C4-2B (cell line): ENCODE results near the gene SLC2A2.

Experiments
- ZFX ChIP-seq: fragments of 450-650 bp; IDR thresholded peaks from 2 replicates; pipeline ENCODE4 v1.6.1; 2017
- TF ChIP-seq, protein P1 (sequence below): fragments of 450-650 bp; conservative IDR thresholded peaks from 2 replicates; pipeline ENCODE4 v1.5.1; 2017; ENCODE audit warnings: mild to moderate bottlenecking

DNA sequence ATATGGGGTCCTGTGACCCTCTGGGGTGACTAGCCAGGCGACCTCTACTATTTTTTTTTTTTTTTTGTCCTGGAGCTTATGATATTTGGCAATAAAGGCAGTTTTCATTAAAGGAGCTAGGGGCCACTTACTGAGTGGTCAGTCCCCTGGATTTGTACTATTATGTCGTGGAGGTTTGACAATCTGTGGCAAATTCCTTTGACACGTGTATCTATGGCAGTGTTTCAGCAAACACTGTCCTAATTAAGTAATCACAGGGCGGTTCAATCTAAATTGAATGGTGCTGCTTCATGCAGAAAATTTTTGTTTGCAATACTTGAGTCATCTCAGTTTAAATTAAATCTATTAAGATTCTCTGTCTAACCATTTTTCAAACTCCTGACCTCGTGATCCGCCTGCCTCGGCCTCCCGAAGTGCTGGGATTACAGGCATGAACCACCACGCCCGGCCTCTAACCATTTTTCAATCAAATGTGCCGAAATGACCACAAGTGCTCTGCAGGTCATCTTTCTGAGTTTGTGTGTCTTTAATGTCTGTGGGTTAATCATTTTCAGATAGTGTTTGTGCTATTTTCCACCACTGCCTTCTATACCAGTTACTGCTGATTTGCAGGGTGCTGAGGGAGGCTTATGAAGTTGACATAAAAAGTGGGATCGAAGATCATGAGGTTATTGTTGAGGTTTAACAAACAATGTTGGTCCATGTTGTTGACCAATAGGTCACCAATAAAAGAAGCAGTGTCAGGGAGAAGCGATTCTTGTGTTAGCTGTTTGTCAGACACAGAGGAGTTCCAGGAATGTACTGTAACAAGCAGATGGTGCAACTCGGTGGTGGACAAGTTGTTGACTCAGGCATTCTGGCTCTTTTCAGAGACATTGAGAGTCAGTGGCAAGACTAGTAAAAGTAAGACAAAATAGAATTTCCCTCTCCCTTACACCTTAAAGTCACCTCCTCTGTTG lies 18.6 kb upstream of the SLC2A2 start:
- TF ChIP-seq, protein P1, sequence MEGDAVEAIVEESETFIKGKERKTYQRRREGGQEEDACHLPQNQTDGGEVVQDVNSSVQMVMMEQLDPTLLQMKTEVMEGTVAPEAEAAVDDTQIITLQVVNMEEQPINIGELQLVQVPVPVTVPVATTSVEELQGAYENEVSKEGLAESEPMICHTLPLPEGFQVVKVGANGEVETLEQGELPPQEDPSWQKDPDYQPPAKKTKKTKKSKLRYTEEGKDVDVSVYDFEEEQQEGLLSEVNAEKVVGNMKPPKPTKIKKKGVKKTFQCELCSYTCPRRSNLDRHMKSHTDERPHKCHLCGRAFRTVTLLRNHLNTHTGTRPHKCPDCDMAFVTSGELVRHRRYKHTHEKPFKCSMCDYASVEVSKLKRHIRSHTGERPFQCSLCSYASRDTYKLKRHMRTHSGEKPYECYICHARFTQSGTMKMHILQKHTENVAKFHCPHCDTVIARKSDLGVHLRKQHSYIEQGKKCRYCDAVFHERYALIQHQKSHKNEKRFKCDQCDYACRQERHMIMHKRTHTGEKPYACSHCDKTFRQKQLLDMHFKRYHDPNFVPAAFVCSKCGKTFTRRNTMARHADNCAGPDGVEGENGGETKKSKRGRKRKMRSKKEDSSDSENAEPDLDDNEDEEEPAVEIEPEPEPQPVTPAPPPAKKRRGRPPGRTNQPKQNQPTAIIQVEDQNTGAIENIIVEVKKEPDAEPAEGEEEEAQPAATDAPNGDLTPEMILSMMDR = no peak
- TF ChIP-seq ZFX = no peak
